Lower lobe of right lung (tissue), 2 donors: ENCODE results near the gene ADGRF1. TPM values are rescaled to one million over a fixed set of nuclear protein-coding genes. Genes with fewer than 3 reads are reported as not detected.
"Not testable (repeated sequence)": the region's sequence is repeated elsewhere in the genome, so short reads cannot be mapped to it uniquely, and the experiment has no call there.

Source experiments
- ATAC-seq, 2 donors: fragments of 200-7000 bp; cut with Tn5 transposase; one replicate each; pipeline ENCODE4 v1.9.1; 2020 to 2022; ENCODE audit warnings: mild to moderate bottlenecking in 2 of 2, moderate library complexity in 2 of 2
- DNase-seq: peaks from one replicate; pipeline ENCODE4 v3.0.0-alpha.2; 2020
- H3K27ac ChIP-seq: fragments of 200-600 bp; one replicate; pipeline ENCODE4 v1.8.0; 2022
- H3K27me3 ChIP-seq: fragments of 200-600 bp; one replicate; pipeline ENCODE4 v1.8.0; 2022; ENCODE audit warnings: low read depth
- H3K36me3 ChIP-seq: fragments of 200-600 bp; one replicate; pipeline ENCODE4 v1.8.0; 2022; ENCODE audit warnings: mild to moderate bottlenecking
- H3K4me1 ChIP-seq: fragments of 200-600 bp; one replicate; pipeline ENCODE4 v1.8.0; 2022
- H3K4me3 ChIP-seq: fragments of 200-600 bp; one replicate; pipeline ENCODE4 v1.8.0; 2022; ENCODE audit warnings: mild to moderate bottlenecking
- H3K9me3 ChIP-seq: fragments of 200-600 bp; one replicate; pipeline ENCODE4 v1.8.0; 2022
- intact Hi-C: fragments of 100-400 bp; cut with DNase I; formaldehyde crosslinking; loops from one replicate; pipeline ENCODE4 v1.11.0; 2022
- total RNA-seq: library from RNA; stranded (reverse); fragmentation: NEBNext Ultra II Directional; extraction: Animal tissue kit (Norgen Biotek cat#: 25700); gene quantifications from one replicate; pipeline ENCODE4 v1.2.1, GENCODE V29; 2021
- TF ChIP-seq, protein P1 (sequence below): fragments of 200-600 bp; IDR thresholded peaks from one replicate; pipeline ENCODE4 v1.8.0; 2022; ENCODE audit warnings: antibody characterized with exemption, mild to moderate bottlenecking
- donor health status: DM: no; HTN: yes; CAD: no; lungs with severe emphysema.

ADGRF1 gene
- total RNA-seq, 1 donor from 2014 or later: 9.9 TPM

DNA sequence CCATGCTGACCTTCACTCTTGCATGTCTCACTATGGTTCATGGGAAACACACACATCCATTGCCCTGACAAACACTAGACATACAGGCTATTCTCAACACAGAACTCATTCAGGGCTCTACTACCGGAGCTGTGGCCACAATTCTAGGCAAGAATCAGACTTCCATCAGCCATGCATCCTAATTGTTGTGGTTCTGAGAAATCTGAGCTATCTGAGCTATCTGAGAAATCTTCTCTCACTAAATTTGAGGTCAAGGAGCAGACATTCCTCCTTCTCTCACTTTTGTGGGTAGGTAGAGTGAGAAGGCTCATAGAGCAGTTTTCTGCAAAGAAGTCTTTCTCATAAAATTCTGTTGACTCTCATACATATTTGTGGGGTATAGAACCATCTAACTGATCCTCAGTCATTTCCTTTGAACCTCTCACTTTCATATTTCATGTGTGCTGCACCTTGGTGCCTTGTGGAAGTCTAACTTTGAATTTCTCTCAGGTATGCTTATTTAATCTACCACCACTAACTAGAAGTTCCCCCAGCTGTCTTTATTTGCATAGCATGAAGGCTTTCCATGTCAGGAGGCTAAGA is 43.6 kb downstream of the ADGRF1 start:
- no peak overlapping the region for H3K4me3 ChIP-seq
- H3K27me3 ChIP-seq: no peaks in the 10 kb centered on the region
- DNase-seq: no peak
- H3K4me1 ChIP-seq: no peaks in the 10 kb centered on the region
- TF ChIP-seq, protein P1, sequence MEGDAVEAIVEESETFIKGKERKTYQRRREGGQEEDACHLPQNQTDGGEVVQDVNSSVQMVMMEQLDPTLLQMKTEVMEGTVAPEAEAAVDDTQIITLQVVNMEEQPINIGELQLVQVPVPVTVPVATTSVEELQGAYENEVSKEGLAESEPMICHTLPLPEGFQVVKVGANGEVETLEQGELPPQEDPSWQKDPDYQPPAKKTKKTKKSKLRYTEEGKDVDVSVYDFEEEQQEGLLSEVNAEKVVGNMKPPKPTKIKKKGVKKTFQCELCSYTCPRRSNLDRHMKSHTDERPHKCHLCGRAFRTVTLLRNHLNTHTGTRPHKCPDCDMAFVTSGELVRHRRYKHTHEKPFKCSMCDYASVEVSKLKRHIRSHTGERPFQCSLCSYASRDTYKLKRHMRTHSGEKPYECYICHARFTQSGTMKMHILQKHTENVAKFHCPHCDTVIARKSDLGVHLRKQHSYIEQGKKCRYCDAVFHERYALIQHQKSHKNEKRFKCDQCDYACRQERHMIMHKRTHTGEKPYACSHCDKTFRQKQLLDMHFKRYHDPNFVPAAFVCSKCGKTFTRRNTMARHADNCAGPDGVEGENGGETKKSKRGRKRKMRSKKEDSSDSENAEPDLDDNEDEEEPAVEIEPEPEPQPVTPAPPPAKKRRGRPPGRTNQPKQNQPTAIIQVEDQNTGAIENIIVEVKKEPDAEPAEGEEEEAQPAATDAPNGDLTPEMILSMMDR: no peak
- ATAC-seq: no peak
- no peak overlapping the region for H3K27ac ChIP-seq
- no peaks in the 10 kb centered on the region for H3K9me3 ChIP-seq
- intact Hi-C loops: loop anchor here (10.0 kb wide), 1 partner anchor 46 kb away; the partner anchor contains the start of gene ADGRF1
- H3K36me3 ChIP-seq: no peaks in the 10 kb centered on the region

DNA sequence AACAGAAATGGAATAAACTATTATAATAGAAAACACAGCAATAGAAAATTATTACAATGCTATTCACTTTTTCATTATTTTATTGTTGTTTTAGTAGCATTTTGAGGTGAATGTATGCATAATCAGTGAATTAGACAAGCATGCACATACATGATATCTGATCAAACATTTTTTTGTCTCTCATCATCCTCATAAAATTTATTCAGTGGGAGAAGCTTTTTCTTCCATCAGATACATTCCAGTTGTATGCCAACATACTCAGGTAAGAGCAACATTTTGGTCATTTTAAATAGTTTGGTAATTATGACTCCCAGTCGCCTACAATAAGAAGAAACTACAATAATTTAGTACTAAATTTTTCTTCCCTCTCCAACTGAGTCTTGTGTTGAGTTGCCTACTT is 44.5 kb downstream of the ADGRF1 start:
- TF ChIP-seq, protein P1: no peak
- Histone ChIP-seq H3K9me3 (no peaks in the 10 kb centered on the region), H3K27ac (no peak overlapping the region), H3K27me3 (no peaks in the 10 kb centered on the region), H3K4me1 (no peaks in the 10 kb centered on the region), H3K4me3 (no peak overlapping the region), H3K36me3 (no peaks in the 10 kb centered on the region)
- intact Hi-C loops: loop anchor here (10.0 kb wide), 1 partner anchor 47 kb away; the partner anchor contains the start of gene ADGRF1
- no peak for ATAC-seq
- no peak for DNase-seq

DNA sequence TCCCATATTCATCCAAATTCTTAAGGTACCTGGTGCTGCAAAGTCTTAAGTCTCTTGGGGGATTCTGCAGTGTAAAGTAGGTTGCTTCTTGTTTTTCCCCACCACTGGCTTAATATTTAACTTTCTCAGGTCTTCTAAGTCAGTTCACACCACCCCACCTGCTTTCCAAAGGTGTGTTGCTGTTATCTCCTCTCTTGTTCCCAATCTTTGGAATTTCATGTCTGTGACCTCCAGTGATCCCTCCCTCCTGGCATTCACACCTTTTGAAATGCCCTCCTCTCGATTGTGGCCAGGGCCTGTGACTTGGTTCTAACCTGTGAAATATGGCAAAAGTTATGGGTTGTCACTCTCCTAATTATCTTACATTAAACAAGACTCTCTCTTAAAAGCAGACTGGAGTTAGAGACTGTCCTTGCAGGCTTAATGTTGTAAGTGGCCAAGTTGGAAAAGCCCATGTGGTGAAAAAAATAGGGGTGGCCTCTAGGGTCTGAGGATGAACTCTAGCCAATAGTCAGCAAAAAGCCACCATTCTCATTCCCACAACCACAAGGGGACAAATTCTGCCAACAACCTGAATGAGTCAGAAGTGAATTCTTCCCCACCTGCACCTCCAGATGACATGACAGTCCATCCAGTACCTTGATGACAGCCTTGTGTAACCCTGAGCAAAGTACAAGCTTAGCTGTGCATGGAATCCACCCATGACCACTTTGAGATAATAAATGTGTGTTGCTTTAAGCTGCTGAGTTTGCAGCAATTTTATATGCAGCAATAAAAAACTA is 45.1 kb downstream of the ADGRF1 start:
- H3K27ac ChIP-seq: no peak overlapping the region
- no peak for ATAC-seq
- no peaks in the 10 kb centered on the region for H3K27me3 ChIP-seq
- H3K4me1 ChIP-seq: no peaks in the 10 kb centered on the region
- intact Hi-C loops: loop anchor here (10.0 kb wide), 1 partner anchor 48 kb away; the partner anchor contains the start of gene ADGRF1
- H3K9me3 ChIP-seq: no peaks in the 10 kb centered on the region
- no peak for DNase-seq
- TF ChIP-seq, protein P1: no peak
- no peaks in the 10 kb centered on the region for H3K36me3 ChIP-seq
- no peak overlapping the region for H3K4me3 ChIP-seq

DNA sequence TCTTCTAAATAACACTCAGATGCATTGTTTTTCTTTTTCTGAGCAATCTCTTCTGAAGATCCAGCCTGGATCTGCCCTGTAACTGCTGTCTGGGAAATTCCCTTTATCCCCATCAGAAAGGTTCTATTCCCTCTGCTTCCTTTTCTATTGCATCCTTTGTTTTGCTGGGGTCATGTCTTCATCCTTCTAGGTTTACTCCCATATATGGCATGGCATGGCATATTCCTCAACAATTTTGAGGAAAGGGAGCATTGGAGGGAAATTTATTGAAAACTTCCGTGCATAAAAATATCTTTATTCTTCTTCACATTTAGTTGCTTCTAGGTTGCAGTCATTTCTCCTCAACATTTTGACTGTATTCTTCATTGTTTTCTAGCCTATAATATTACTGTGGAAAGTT is 47.2 kb downstream of the ADGRF1 start:
- DNase-seq: no peak
- Histone ChIP-seq H3K4me1 (peaks cover 9% of the 10 kb centered on the region), H3K27me3 (no peaks in the 10 kb centered on the region), H3K9me3 (no peaks in the 10 kb centered on the region), H3K4me3 (no peak overlapping the region), H3K27ac (no peak overlapping the region), H3K36me3 (no peaks in the 10 kb centered on the region)
- intact Hi-C loops: loop anchor here (5.0 to 10.0 kb wide), 2 partner anchors 50 to 148 kb away; partner anchors contain the start of gene ADGRF1
- TF ChIP-seq, protein P1: no peak
- no peak for ATAC-seq

DNA sequence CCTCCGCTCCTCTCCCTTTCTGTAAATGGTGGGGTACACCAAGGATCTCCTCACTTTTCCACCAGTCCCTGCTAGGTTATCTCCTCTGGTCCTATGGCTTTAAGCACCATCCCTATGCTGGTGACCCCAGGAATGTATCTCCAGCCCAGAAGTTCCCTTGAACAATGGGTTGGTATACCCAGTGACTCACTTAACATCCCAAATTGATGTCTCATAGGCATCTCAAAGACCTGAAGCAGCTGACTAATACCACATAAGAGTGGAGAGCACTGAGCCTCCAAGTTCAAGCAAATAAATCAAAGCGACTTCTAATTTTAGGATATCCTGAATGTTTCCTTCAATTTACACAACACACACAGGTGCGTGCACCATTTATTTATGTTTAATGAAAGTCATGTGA is 48.3 kb downstream of the ADGRF1 start:
- Histone ChIP-seq H3K4me3 (no peak overlapping the region), H3K27me3 (no peaks in the 10 kb centered on the region), H3K27ac (no peak overlapping the region), H3K9me3 (no peaks in the 10 kb centered on the region), H3K4me1 (peaks cover 19% of the 10 kb centered on the region), H3K36me3 (no peaks in the 10 kb centered on the region)
- TF ChIP-seq, protein P1: no peak
- intact Hi-C loops: loop anchor here (5.0 to 10.0 kb wide), 2 partner anchors 51 to 147 kb away; partner anchors contain the start of gene ADGRF1
- ATAC-seq (peak; percentile 73 to 77), DNase-seq (no peak)

DNA sequence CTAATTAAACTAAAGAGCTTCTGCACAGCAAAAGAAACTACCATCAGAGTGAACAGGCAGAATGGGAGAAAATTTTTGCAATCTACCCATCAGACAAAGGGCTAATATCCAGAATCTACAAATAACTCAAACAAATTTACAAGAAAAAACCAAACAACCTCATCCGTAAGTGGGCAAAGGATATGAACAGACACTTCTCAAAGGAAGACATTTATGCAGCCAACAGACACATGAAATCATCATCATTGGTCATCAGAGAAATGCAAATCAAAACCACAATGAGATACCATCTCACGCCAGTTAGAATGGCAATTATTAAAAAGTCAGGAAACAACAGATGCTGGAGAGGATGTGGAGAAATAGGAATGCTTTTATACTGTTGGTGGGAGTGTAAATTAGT is 49.7 kb downstream of the ADGRF1 start:
- ATAC-seq, H3K9me3 ChIP-seq, DNase-seq, H3K4me3 ChIP-seq, H3K36me3 ChIP-seq, H3K27me3 ChIP-seq, H3K27ac ChIP-seq: not testable (repeated sequence)
- peaks cover 19% of the 10 kb centered on the region for H3K4me1 ChIP-seq
- intact Hi-C loops: loop anchor here (5.0 to 10.0 kb wide), 2 partner anchors 52 to 145 kb away; partner anchors contain the start of gene ADGRF1
